ENCODE measurements around the gene SOX14.

The SOX14 gene

GRCh38 chr3:137763594-137763938, 549 bp upstream of the SOX14 start:
- H2AFZ ChIP-seq (ENCODE audit: low read length) = no peak overlapping the region
- no peak overlapping the region for H3K9ac ChIP-seq (ENCODE audit: low read length)
- H3K4me3 ChIP-seq (ENCODE audit: low read depth, low read length, poor library complexity, severe bottlenecking) = no peak overlapping the region

GRCh38 chr3:137764563-137765309, 621 bp downstream of the SOX14 start:
- Histone ChIP-seq H2AFZ (ENCODE audit: low read length) (no peak overlapping the region), H3K36me3 (ENCODE audit: insufficient read depth, low read length) (no peaks in the 10 kb centered on the region), H3K9me3 (ENCODE audit: low read length) (no peaks in the 10 kb centered on the region), H4K20me1 (ENCODE audit: insufficient read depth, low read length) (no peaks in the 10 kb centered on the region), H3K27me3 (ENCODE audit: insufficient read depth, low read length) (no peaks in the 10 kb centered on the region), H3K9ac (ENCODE audit: low read length) (no peak overlapping the region), H3K79me2 (ENCODE audit: insufficient read depth, low read length) (no peaks in the 10 kb centered on the region), H3K4me2 (ENCODE audit: low read length) (no peak overlapping the region), H3F3A (ENCODE audit: insufficient read depth, low read length) (no peaks in the 10 kb centered on the region), H3K4me3 (ENCODE audit: low read depth, low read length, poor library complexity, severe bottlenecking) (no peak overlapping the region), H3K4me1 (ENCODE audit: insufficient read depth, low read length, severe bottlenecking) (no peaks in the 10 kb centered on the region), H3K9me2 (ENCODE audit: low read depth, low read length) (no peaks in the 10 kb centered on the region), H3K27ac (ENCODE audit: low read depth, low read length, poor library complexity, severe bottlenecking) (no peak overlapping the region)
- TF ChIP-seq CTCF (IDR thresholded peaks at IDR 0.05; ENCODE audit: low read length) (no peak), EZH2 (IDR thresholded peaks at IDR 0.05; ENCODE audit: borderline replicate concordance, low read length) (no peak)

More at GRCh38 chr3:137763594-137763938, 549 bp upstream of the SOX14 start:
- Histone ChIP-seq H3K9me3 (ENCODE audit: low read length) (no peaks in the 10 kb centered on the region), H3F3A (ENCODE audit: insufficient read depth, low read length) (no peaks in the 10 kb centered on the region), H3K9me2 (ENCODE audit: low read depth, low read length) (no peaks in the 10 kb centered on the region), H3K79me2 (ENCODE audit: insufficient read depth, low read length) (no peaks in the 10 kb centered on the region), H4K20me1 (ENCODE audit: insufficient read depth, low read length) (no peaks in the 10 kb centered on the region), H3K4me2 (ENCODE audit: low read length) (no peak overlapping the region), H3K27ac (ENCODE audit: low read depth, low read length, poor library complexity, severe bottlenecking) (no peak overlapping the region), H3K4me1 (ENCODE audit: insufficient read depth, low read length, severe bottlenecking) (no peaks in the 10 kb centered on the region), H3K27me3 (ENCODE audit: insufficient read depth, low read length) (no peaks in the 10 kb centered on the region), H3K36me3 (ENCODE audit: insufficient read depth, low read length) (no peaks in the 10 kb centered on the region)
- no peak for TF ChIP-seq CTCF (IDR thresholded peaks at IDR 0.05; ENCODE audit: low read length)
- no peak for TF ChIP-seq EZH2 (IDR thresholded peaks at IDR 0.05; ENCODE audit: borderline replicate concordance, low read length)

GRCh38 chr3:137765310-137766033, 1.4 kb downstream of the SOX14 start:
- Histone ChIP-seq H3K9me3 (ENCODE audit: low read length) (no peaks in the 10 kb centered on the region), H2AFZ (ENCODE audit: low read length) (no peak overlapping the region), H3K9me2 (ENCODE audit: low read depth, low read length) (no peaks in the 10 kb centered on the region), H3K4me3 (ENCODE audit: low read depth, low read length, poor library complexity, severe bottlenecking) (no peak overlapping the region), H3K27ac (ENCODE audit: low read depth, low read length, poor library complexity, severe bottlenecking) (no peak overlapping the region), H3K36me3 (ENCODE audit: insufficient read depth, low read length) (no peaks in the 10 kb centered on the region), H3K79me2 (ENCODE audit: insufficient read depth, low read length) (no peaks in the 10 kb centered on the region), H3F3A (ENCODE audit: insufficient read depth, low read length) (no peaks in the 10 kb centered on the region), H3K9ac (ENCODE audit: low read length) (no peak overlapping the region), H3K4me1 (ENCODE audit: insufficient read depth, low read length, severe bottlenecking) (no peaks in the 10 kb centered on the region), H3K27me3 (ENCODE audit: insufficient read depth, low read length) (no peaks in the 10 kb centered on the region), H3K4me2 (ENCODE audit: low read length) (no peak overlapping the region), H4K20me1 (ENCODE audit: insufficient read depth, low read length) (no peaks in the 10 kb centered on the region)
- TF ChIP-seq EZH2 (IDR thresholded peaks at IDR 0.05; ENCODE audit: borderline replicate concordance, low read length) (no peak), CTCF (IDR thresholded peaks at IDR 0.05; ENCODE audit: low read length) (no peak)

Data from OCI-LY1 (cell line).